Measurements from ENCODE around the gene ANKRD11.
A peak's percentile ranks its signal among the peaks of the same experiment; 100 is the strongest.

The ANKRD11 gene

GRCh38 chr16:89279666-89280481 lies 210.5 kb downstream of the ANKRD11 start:
- Histone ChIP-seq H3K27ac (ENCODE audit: low read length, poor library complexity, severe bottlenecking) (no peak overlapping the region), H3K14ac (ENCODE audit: low read length in 2 of 2) (no peak overlapping the region), H3K27me3 (ENCODE audit: control insufficient read depth in 1 of 2, insufficient read depth in 1 of 2, low read length in 2 of 2) (no peaks in the 10 kb centered on the region), H2AFZ (ENCODE audit: low read depth, low read length) (no peak overlapping the region), H3K4ac (ENCODE audit: low read depth in 1 of 2, low read length in 2 of 2) (no peak overlapping the region), H3K23ac (ENCODE audit: low read length in 2 of 2) (no peak overlapping the region), H2BK15ac (ENCODE audit: low read depth, poor library complexity, severe bottlenecking) (no peak overlapping the region), H2BK5ac (ENCODE audit: low read depth, low read length, poor library complexity, severe bottlenecking) (no peak overlapping the region), H3K18ac (ENCODE audit: low read depth in 1 of 2, low read length in 2 of 2) (no peak overlapping the region), H3K4me2 (ENCODE audit: low read length, poor library complexity, severe bottlenecking) (no peak overlapping the region), H3K9me3 (ENCODE audit: control insufficient read depth, low read length) (no peaks in the 10 kb centered on the region), H3K36me3 (ENCODE audit: control insufficient read depth in 1 of 2, insufficient read depth in 2 of 2, low read depth in 1 of 2, low read length in 2 of 2) (peaks cover 81 to 87% of the 10 kb centered on the region in 2 experiments), H2BK12ac (ENCODE audit: low read length in 2 of 2) (no peak overlapping the region), H2BK120ac (ENCODE audit: low read depth, low read length) (no peak overlapping the region), H3K4me1 (ENCODE audit: control insufficient read depth, insufficient read depth, low read depth, low read length) (peaks cover 20% of the 10 kb centered on the region), H3K79me1 (replicated peaks; ENCODE audit: low read length, poor library complexity, severe bottlenecking) (peaks cover 52% of the 10 kb centered on the region), H3K4me3 (ENCODE audit: insufficient read depth in 1 of 2, low read depth in 1 of 2, low read length in 2 of 2) (no peak overlapping the region), H2AK5ac (ENCODE audit: low read length, severe bottlenecking) (no peak overlapping the region), H3K9ac (ENCODE audit: low read length) (no peak overlapping the region), H4K8ac (ENCODE audit: low read length) (no peak overlapping the region), H4K91ac (ENCODE audit: low read length) (no peak overlapping the region)
- no peak for DNase-seq
- WGBS = 96% methylated on average over 61 of the region's 65 CpGs

GRCh38 chr16:89278441-89279240 lies 211.7 kb downstream of the ANKRD11 start:
- Histone ChIP-seq H3K9me3 (ENCODE audit: control insufficient read depth, low read length) (no peaks in the 10 kb centered on the region), H3K18ac (ENCODE audit: low read depth in 1 of 2, low read length in 2 of 2) (no peak overlapping the region), H3K4me3 (ENCODE audit: insufficient read depth in 1 of 2, low read depth in 1 of 2, low read length in 2 of 2) (no peak overlapping the region), H3K9ac (ENCODE audit: low read length) (no peak overlapping the region), H2BK12ac (ENCODE audit: low read length in 2 of 2) (no peak overlapping the region), H3K14ac (ENCODE audit: low read length in 2 of 2) (no peak overlapping the region), H3K27ac (ENCODE audit: low read length, poor library complexity, severe bottlenecking) (no peak overlapping the region), H3K79me1 (replicated peaks; ENCODE audit: low read length, poor library complexity, severe bottlenecking) (peaks cover 55% of the 10 kb centered on the region), H2AK5ac (ENCODE audit: low read length, severe bottlenecking) (no peak overlapping the region), H2AFZ (ENCODE audit: low read depth, low read length) (no peak overlapping the region), H3K27me3 (ENCODE audit: control insufficient read depth in 1 of 2, insufficient read depth in 1 of 2, low read length in 2 of 2) (no peaks in the 10 kb centered on the region), H3K36me3 (ENCODE audit: control insufficient read depth in 1 of 2, insufficient read depth in 2 of 2, low read depth in 1 of 2, low read length in 2 of 2) (peaks cover 81 to 92% of the 10 kb centered on the region in 2 experiments), H2BK5ac (ENCODE audit: low read depth, low read length, poor library complexity, severe bottlenecking) (no peak overlapping the region), H3K23ac (ENCODE audit: low read length in 2 of 2) (no peak overlapping the region), H3K4me2 (ENCODE audit: low read length, poor library complexity, severe bottlenecking) (no peak overlapping the region), H4K91ac (ENCODE audit: low read length) (no peak overlapping the region), H3K4ac (ENCODE audit: low read depth in 1 of 2, low read length in 2 of 2) (no peak overlapping the region), H3K4me1 (ENCODE audit: control insufficient read depth, insufficient read depth, low read depth, low read length) (peaks cover 20% of the 10 kb centered on the region), H4K8ac (ENCODE audit: low read length) (no peak overlapping the region), H2BK15ac (ENCODE audit: low read depth, poor library complexity, severe bottlenecking) (no peak overlapping the region), H2BK120ac (ENCODE audit: low read depth, low read length) (no peak overlapping the region)
- 91% methylated on average over 33 of the region's 36 CpGs for WGBS
- no peak for DNase-seq

- H3K9ac ChIP-seq (ENCODE audit: low read length) = no peak overlapping the region
- H2AK5ac ChIP-seq (ENCODE audit: low read length, severe bottlenecking) = no peak overlapping the region
- H3K79me1 ChIP-seq (replicated peaks; ENCODE audit: low read length, poor library complexity, severe bottlenecking) = peaks cover 54% of the 10 kb centered on the region
Measured at GRCh38 chr16:89277641-89278341, 212.6 kb downstream of the ANKRD11 start.

More at GRCh38 chr16:89277641-89278341, 212.6 kb downstream of the ANKRD11 start:
- H3K14ac ChIP-seq (ENCODE audit: low read length in 2 of 2) = no peak overlapping the region
- peak overlapping the region; percentile 6 for H3K27ac ChIP-seq (ENCODE audit: low read length, poor library complexity, severe bottlenecking)
- H3K27me3 ChIP-seq (ENCODE audit: control insufficient read depth in 1 of 2, insufficient read depth in 1 of 2, low read length in 2 of 2) = no peaks in the 10 kb centered on the region
- 95% methylated on average over 33 of the region's 33 CpGs for WGBS
- H3K23ac ChIP-seq (ENCODE audit: low read length in 2 of 2) = no peak overlapping the region
- H3K4ac ChIP-seq (ENCODE audit: low read depth in 1 of 2, low read length in 2 of 2) = no peak overlapping the region
- peak overlapping the region in 1 of 2 experiments; percentile 17 for H3K4me3 ChIP-seq (ENCODE audit: insufficient read depth in 1 of 2, low read depth in 1 of 2, low read length in 2 of 2)
- H4K8ac ChIP-seq (ENCODE audit: low read length) = peak overlapping the region; percentile 20
- no peak overlapping the region for H3K4me2 ChIP-seq (ENCODE audit: low read length, poor library complexity, severe bottlenecking)
- H3K36me3 ChIP-seq (ENCODE audit: control insufficient read depth in 1 of 2, insufficient read depth in 2 of 2, low read depth in 1 of 2, low read length in 2 of 2) = peaks cover 81 to 91% of the 10 kb centered on the region in 2 experiments
- no peak overlapping the region for H2AFZ ChIP-seq (ENCODE audit: low read depth, low read length)
- H3K4me1 ChIP-seq (ENCODE audit: control insufficient read depth, insufficient read depth, low read depth, low read length) = peaks cover 20% of the 10 kb centered on the region
- peak overlapping the region; percentile 3 for H4K91ac ChIP-seq (ENCODE audit: low read length)
- H3K18ac ChIP-seq (ENCODE audit: low read depth in 1 of 2, low read length in 2 of 2) = no peak overlapping the region
- H2BK12ac ChIP-seq (ENCODE audit: low read length in 2 of 2) = no peak overlapping the region
- no peak overlapping the region for H2BK5ac ChIP-seq (ENCODE audit: low read depth, low read length, poor library complexity, severe bottlenecking)
- H3K9me3 ChIP-seq (ENCODE audit: control insufficient read depth, low read length) = no peaks in the 10 kb centered on the region
- no peak overlapping the region for H2BK120ac ChIP-seq (ENCODE audit: low read depth, low read length)
- H2BK15ac ChIP-seq (ENCODE audit: low read depth, poor library complexity, severe bottlenecking) = no peak overlapping the region
- DNase-seq = no peak

Data from mesenchymal stem cell (in vitro differentiated cells and primary cell).